GM19438 (cell line): ENCODE measurements around the gene CSDE1.

Source experiments
- ATAC-seq: cut with Tn5 transposase; IDR thresholded peaks from one replicate; pipeline ENCODE4 v1.9.1; 2021; ENCODE audit warnings: low read depth; ENCODE audit not compliant: unreplicated experiment

Gene CSDE1

GRCh38 chr1:114668784-114669561 is 88.8 kb downstream of the CSDE1 start:
- no peak for ATAC-seq

- ATAC-seq = no peak
Measured at GRCh38 chr1:114668373-114668772, 89.4 kb downstream of the CSDE1 start.

GRCh38 chr1:114666954-114667353 is 90.8 kb downstream of the CSDE1 start:
- ATAC-seq = no peak
